Measurements from ENCODE around the gene IFNL3.

GRCh38 chr19:39203372-39204341 lies 41.1 kb downstream of the IFNL3 start, which contains the start of gene SYCN:
- TF ChIP-seq CTCF (conservative IDR thresholded peaks at IDR 0.05; ENCODE audit: low read depth, low read length), result no peak
- no peak for TF ChIP-seq EZH2 (IDR thresholded peaks at IDR 0.05; ENCODE audit: low read length, unreplicated experiment)

All from PC-3 (cell line).